Jurkat, Clone E6-1 (cell line): ENCODE data around the gene VPREB1. TPM values are rescaled to one million over a fixed set of nuclear protein-coding genes. Genes with fewer than 3 reads are reported as not detected.
"Not testable (repeated sequence)": the region's sequence is repeated elsewhere in the genome, so short reads cannot be mapped to it uniquely, and the experiment has no call there.

Experiments used
- DNase-seq: peaks from one replicate; pipeline ENCODE4 v3.0.0-alpha.2; 2011; ENCODE audit warnings: low read depth, low spot score
- H3K4me3 ChIP-seq: 2 replicates; pipeline ENCODE4 v1.5.1; 2011; ENCODE audit warnings: mild to moderate bottlenecking, low read length, control low read depth, moderate library complexity
- polyA plus RNA-seq: library from polyadenylated mRNA; unstranded; fragments of >200 nt; gene quantifications from one replicate; pipeline ENCODE4 v1.2.1, GENCODE V29; 2012; ENCODE audit warnings: missing spikeins; ENCODE audit not compliant: insufficient read length, insufficient read depth

VPREB1 gene
- polyA plus RNA-seq, result not detected

GRCh38 chr22:22244316-22245250, at the start of gene VPREB1:
Gene VPREB1 (plus strand): TSS chr22:22244786. CDS start chr22:22244814, 28 bp downstream.
- peak within 1 kb of the TSS; percentile 7; the same call in 1 of the 2 replicates for H3K4me3 ChIP-seq
- peak; percentile 79 for DNase-seq

GRCh38 chr22:22194931-22195264, 49.7 kb upstream of the VPREB1 start:
- no peak overlapping the region for H3K4me3 ChIP-seq
- no peak for DNase-seq

- peak; percentile 84 for DNase-seq
- no peak overlapping the region for H3K4me3 ChIP-seq
Observed at GRCh38 chr22:22195265-22196017, 49.1 kb upstream of the VPREB1 start.

- DNase-seq, result no peak
- no peak overlapping the region for H3K4me3 ChIP-seq
Observed at GRCh38 chr22:22196018-22196533, 48.5 kb upstream of the VPREB1 start.

- no peak for DNase-seq
- no peak overlapping the region for H3K4me3 ChIP-seq
Observed at GRCh38 chr22:22196833-22197477, 47.6 kb upstream of the VPREB1 start.

- no peak overlapping the region for H3K4me3 ChIP-seq
- no peak for DNase-seq
Observed at GRCh38 chr22:22197993-22198402, 46.6 kb upstream of the VPREB1 start.

- H3K4me3 ChIP-seq, result no peak overlapping the region
- no peak for DNase-seq
Observed at GRCh38 chr22:22198751-22199150, 45.8 kb upstream of the VPREB1 start.

GRCh38 chr22:22199634-22200033, 45.0 kb upstream of the VPREB1 start:
- no peak for DNase-seq
- no peak overlapping the region for H3K4me3 ChIP-seq

GRCh38 chr22:22200569-22201184, 43.9 kb upstream of the VPREB1 start:
- H3K4me3 ChIP-seq, result no peak overlapping the region
- no peak for DNase-seq

GRCh38 chr22:22201185-22201929, 43.2 kb upstream of the VPREB1 start:
- no peak overlapping the region for H3K4me3 ChIP-seq
- DNase-seq, result peak; percentile 83

GRCh38 chr22:22201930-22202343, 42.6 kb upstream of the VPREB1 start:
- H3K4me3 ChIP-seq, result no peak overlapping the region
- no peak for DNase-seq

GRCh38 chr22:22203048-22203971, 41.3 kb upstream of the VPREB1 start:
- H3K4me3 ChIP-seq, result no peak overlapping the region
- no peak for DNase-seq

- DNase-seq, result peak; percentile 92
- no peak overlapping the region for H3K4me3 ChIP-seq
Observed at GRCh38 chr22:22207845-22208564, 36.6 kb upstream of the VPREB1 start.

GRCh38 chr22:22208652-22209051, 35.9 kb upstream of the VPREB1 start:
- no peak overlapping the region for H3K4me3 ChIP-seq
- DNase-seq, result no peak

GRCh38 chr22:22209080-22209640, 35.4 kb upstream of the VPREB1 start:
- DNase-seq, result not testable (repeated sequence)

GRCh38 chr22:22210375-22210774, 34.2 kb upstream of the VPREB1 start:
- DNase-seq, result no peak
- H3K4me3 ChIP-seq, result no peak overlapping the region

More at GRCh38 chr22:22209080-22209640, 35.4 kb upstream of the VPREB1 start:
- H3K4me3 ChIP-seq, result not testable (repeated sequence)
